Esophagus squamous epithelium (tissue), 4 donors: Measurements from ENCODE around the gene SHLD1.

Experiments
- CTCF ChIP-seq, 6 experiments: fragments of 450-650 bp in 4 of 6; fragments of 200-600 bp in 2 of 6; sonication (generic) in 2 of 6; IDR thresholded peaks; one replicate each; pipeline ENCODE4 v1.5.1; 2016 to 2019; ENCODE audit warnings: antibody characterized with exemption in 6 of 6, mild to moderate bottlenecking in 4 of 6, moderate library complexity in 4 of 6
- POLR2A ChIP-seq, 4 donors: fragments of 450-650 bp; IDR thresholded peaks; one replicate each; pipeline ENCODE4 v1.6.1; 2017; ENCODE audit warnings: antibody characterized with exemption in 4 of 4, mild to moderate bottlenecking in 4 of 4, moderate library complexity in 3 of 4

- TF ChIP-seq POLR2A (IDR thresholded peaks at IDR 0.05) (no peak), CTCF (IDR thresholded peaks at IDR 0.05) (no peak)
These were observed 16.0 kb downstream of the SHLD1 start for GRCh38 chr20:5766085-5766764.
